HG02642 (cell line): Measurements from ENCODE around the gene C1QTNF5.

ENCODE experiments used
- ATAC-seq: cut with Tn5 transposase; IDR thresholded peaks from one replicate; pipeline ENCODE4 v1.9.1; 2021; ENCODE audit warnings: mild to moderate bottlenecking; ENCODE audit not compliant: unreplicated experiment, poor library complexity

Gene C1QTNF5

GRCh38 chr11:119338965-119339588 is 1.6 kb downstream of the C1QTNF5 start:
- no peak for ATAC-seq

- ATAC-seq: no peak
Observed at GRCh38 chr11:119338318-119338890, 2.3 kb downstream of the C1QTNF5 start.

GRCh38 chr11:119337581-119338317 is 2.9 kb downstream of the C1QTNF5 start:
- ATAC-seq: no peak

- ATAC-seq: no peak
Observed at GRCh38 chr11:119336744-119337469, 3.8 kb downstream of the C1QTNF5 start.

- ATAC-seq: no peak
Observed at GRCh38 chr11:119335655-119336543, 4.8 kb downstream of the C1QTNF5 start.

- no peak for ATAC-seq
Observed at GRCh38 chr11:119335091-119335654, 5.5 kb downstream of the C1QTNF5 start.

- peak; percentile 93 for ATAC-seq
Observed at GRCh38 chr11:119334174-119334930, 6.3 kb downstream of the C1QTNF5 start, which contains the start of gene RNF26. Gene RNF26 (plus strand): TSS chr11:119334527. CDS start chr11:119335123, 596 bp downstream.

GRCh38 chr11:119332111-119332765 is 8.4 kb downstream of the C1QTNF5 start:
- ATAC-seq: no peak

GRCh38 chr11:119330237-119330636 is 10.4 kb downstream of the C1QTNF5 start:
- no peak for ATAC-seq

GRCh38 chr11:119329320-119329719 is 11.4 kb downstream of the C1QTNF5 start:
- ATAC-seq: no peak

GRCh38 chr11:119324189-119324588 is 16.5 kb downstream of the C1QTNF5 start:
- no peak for ATAC-seq

- ATAC-seq: no peak
Observed at GRCh38 chr11:119323532-119324033, 17.1 kb downstream of the C1QTNF5 start.

GRCh38 chr11:119322921-119323531 is 17.7 kb downstream of the C1QTNF5 start:
- ATAC-seq: no peak

- ATAC-seq: no peak
Observed at GRCh38 chr11:119322360-119322739, 18.3 kb downstream of the C1QTNF5 start.

GRCh38 chr11:119320776-119321524 is 19.7 kb downstream of the C1QTNF5 start:
- ATAC-seq: peak; percentile 52

- ATAC-seq: no peak
Observed at GRCh38 chr11:119320240-119320775, 20.4 kb downstream of the C1QTNF5 start.
